GM12878 (cell line): ENCODE data around the gene GAS2L2.

Experiments used
- CHD2 ChIP-seq: IDR thresholded peaks from 2 replicates; pipeline ENCODE4 v1.6.1; 2011; ENCODE audit warnings: low read depth, low read length, improper control_type of control experiment, borderline replicate concordance
- CHD4 ChIP-seq: fragments of 200-600 bp; sonication (generic); IDR thresholded peaks from 2 replicates; pipeline ENCODE4 v1.6.1; 2016; ENCODE audit warnings: mild to moderate bottlenecking
- POLR2A ChIP-seq: IDR thresholded peaks from 2 replicates; pipeline ENCODE4 v1.6.1; 2011; ENCODE audit warnings: low read depth, mild to moderate bottlenecking, low read length
- POLR2AphosphoS5 ChIP-seq: IDR thresholded peaks from 2 replicates; pipeline ENCODE4 v1.6.1; 2011; ENCODE audit warnings: mild to moderate bottlenecking, low read length, inconsistent platforms
- RAD21 ChIP-seq: IDR thresholded peaks from 2 replicates; pipeline ENCODE4 v1.6.1; 2011; ENCODE audit warnings: mild to moderate bottlenecking, low read depth, low read length, moderate library complexity; ENCODE audit not compliant: insufficient read depth
- REST ChIP-seq: IDR thresholded peaks from 2 replicates; pipeline ENCODE4 v1.6.1; 2012; ENCODE audit warnings: mild to moderate bottlenecking, low read depth, low read length
- ZBTB33 ChIP-seq: fragments of 450-650 bp; IDR thresholded peaks from 2 replicates; pipeline ENCODE4 v1.6.1; 2017; ENCODE audit warnings: mild to moderate bottlenecking

GRCh38 chr17:35694906-35695305 lies 58.1 kb downstream of the GAS2L2 start:
- TF ChIP-seq REST (no peak), ZBTB33 (no peak), CHD4 (no peak), POLR2A (no peak), POLR2AphosphoS5 (no peak), RAD21 (no peak), CHD2 (no peak)
